HG03571 (cell line): ENCODE results near the gene BCAS1.

ENCODE experiments used
- ATAC-seq: cut with Tn5 transposase; IDR thresholded peaks from one replicate; pipeline ENCODE4 v1.9.1; 2021; ENCODE audit not compliant: unreplicated experiment

The BCAS1 gene

GRCh38 chr20:54070187-54070987 is at the start of gene BCAS1:
Gene BCAS1 (minus strand): TSS chr20:54070594. CDS start chr20:54058718, 11,876 bp downstream.
- ATAC-seq = no peak

- no peak for ATAC-seq
These were observed 49.4 kb upstream of the BCAS1 start for GRCh38 chr20:54119744-54120143.

GRCh38 chr20:54118220-54119001 is 48.0 kb upstream of the BCAS1 start:
- no peak for ATAC-seq

GRCh38 chr20:54116550-54117235 is 46.3 kb upstream of the BCAS1 start:
- no peak for ATAC-seq

GRCh38 chr20:54115172-54115854 is 44.9 kb upstream of the BCAS1 start:
- no peak for ATAC-seq

- no peak for ATAC-seq
These were observed 43.7 kb upstream of the BCAS1 start for GRCh38 chr20:54114109-54114508.

- ATAC-seq = no peak
These were observed 43.2 kb upstream of the BCAS1 start for GRCh38 chr20:54113566-54113965.

- ATAC-seq = no peak
These were observed 42.0 kb upstream of the BCAS1 start for GRCh38 chr20:54112221-54112884.

GRCh38 chr20:54111460-54111859 is 41.1 kb upstream of the BCAS1 start:
- ATAC-seq = no peak

- ATAC-seq = no peak
These were observed 40.1 kb upstream of the BCAS1 start for GRCh38 chr20:54110457-54110856.

- no peak for ATAC-seq
These were observed 39.6 kb upstream of the BCAS1 start for GRCh38 chr20:54110041-54110440.

GRCh38 chr20:54108817-54109216 is 38.4 kb upstream of the BCAS1 start:
- ATAC-seq = no peak

- no peak for ATAC-seq
These were observed 37.9 kb upstream of the BCAS1 start for GRCh38 chr20:54108326-54108642.

GRCh38 chr20:54107600-54108325 is 37.4 kb upstream of the BCAS1 start:
- no peak for ATAC-seq

- ATAC-seq = no peak
These were observed 36.8 kb upstream of the BCAS1 start for GRCh38 chr20:54107181-54107580.

GRCh38 chr20:54106162-54106561 is 35.8 kb upstream of the BCAS1 start:
- no peak for ATAC-seq

- no peak for ATAC-seq
These were observed 35.3 kb upstream of the BCAS1 start for GRCh38 chr20:54105653-54106052.

GRCh38 chr20:54104781-54105180 is 34.4 kb upstream of the BCAS1 start:
- no peak for ATAC-seq

GRCh38 chr20:54103762-54104600 is 33.6 kb upstream of the BCAS1 start:
- ATAC-seq = no peak
